ENCODE results near the gene CFL2.

The CFL2 gene

DNA sequence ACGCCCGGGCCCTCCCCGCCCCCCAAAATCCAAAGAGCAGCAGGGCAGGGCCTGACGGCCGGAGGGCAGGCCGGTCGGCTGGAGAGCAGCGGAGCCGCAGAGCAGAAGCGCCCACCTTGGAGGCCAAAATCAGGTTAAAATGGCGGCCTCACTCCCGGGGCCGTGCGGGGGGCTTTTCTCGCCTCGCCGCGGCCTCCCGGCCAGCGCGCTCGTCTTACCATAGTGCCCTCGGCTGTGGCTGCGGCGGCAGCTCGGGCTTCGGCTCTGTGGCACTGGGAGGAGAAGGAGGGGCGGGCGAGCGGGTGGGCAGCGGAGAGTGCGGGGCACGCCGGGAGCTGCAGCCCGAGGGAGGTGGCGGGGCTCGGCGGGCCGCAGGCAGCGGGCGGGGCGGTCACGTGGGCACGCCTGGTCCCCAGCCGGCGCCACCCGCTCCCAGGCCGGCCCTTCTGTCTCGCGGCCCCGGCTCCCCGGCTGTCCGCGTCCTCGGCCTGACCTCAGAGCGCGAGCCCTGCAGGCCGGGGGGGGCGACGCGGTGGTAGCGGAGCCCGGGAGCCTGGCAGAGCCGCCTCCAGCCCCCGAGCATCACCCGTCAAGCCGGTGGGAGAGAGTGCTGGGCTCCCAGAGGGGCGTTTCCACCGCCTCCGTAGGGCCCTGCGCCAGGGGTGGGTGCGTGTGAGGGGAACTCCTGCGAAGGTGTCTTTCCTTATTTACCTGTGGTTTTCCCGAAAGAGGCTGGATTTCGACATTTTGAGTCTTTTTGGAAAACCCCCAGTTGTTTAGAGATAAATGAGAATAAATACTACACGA lies at the start of gene CFL2:
Gene CFL2, minus strand, starts transcription at position 274 of the 807 bp plus-strand sequence. Its CDS starts 53 bp downstream, at position 221.
- peak; percentile 27 for DNase-seq (ENCODE audit: low read depth, low spot score)

DNA sequence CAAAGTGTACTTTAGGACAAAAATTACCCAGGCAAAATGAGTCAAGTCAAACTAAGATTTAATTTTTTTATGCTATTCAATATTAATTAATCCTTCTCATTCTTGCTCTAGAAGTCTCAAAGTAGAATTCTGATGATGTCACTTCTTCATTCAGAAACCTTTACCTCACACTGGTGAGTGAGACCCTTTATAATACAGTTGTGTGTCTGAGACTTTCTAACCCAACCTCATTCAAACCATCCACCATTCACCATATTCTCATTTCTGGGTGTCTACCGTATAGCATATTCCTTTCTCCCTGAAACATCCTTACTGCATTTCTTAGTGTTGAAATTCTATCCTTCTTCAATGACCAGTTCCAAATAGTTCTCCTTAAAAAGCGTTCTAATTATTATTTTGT lies 40.8 kb upstream of the CFL2 start:
- DNase-seq (ENCODE audit: low read depth, low spot score) = no peak
- Histone ChIP-seq H3K4me1 (ENCODE audit: insufficient read depth, insufficient read length) (no peaks in the 10 kb centered on the region), H3K27me3 (ENCODE audit: insufficient read depth, insufficient read length) (no peaks in the 10 kb centered on the region), H3K36me3 (ENCODE audit: insufficient read depth, insufficient read length, low read length) (peaks cover 11% of the 10 kb centered on the region), H3K9me3 (ENCODE audit: insufficient read depth, low read length) (no peaks in the 10 kb centered on the region), H3K9ac (ENCODE audit: insufficient read length, low read depth) (no peak overlapping the region), H3K4me3 (ENCODE audit: insufficient read length, low read depth) (no peak overlapping the region)
- no peak for TF ChIP-seq SUZ12 (IDR thresholded peaks at IDR 0.05; ENCODE audit: extremely low read depth, insufficient read depth, insufficient read length)
- no peak for TF ChIP-seq ZNF274 (IDR thresholded peaks at IDR 0.05; ENCODE audit: low read depth, low read length)
- TF ChIP-seq YY1 (IDR thresholded peaks at IDR 0.05; ENCODE audit: insufficient read depth, insufficient read length) = no peak

More for the DNA sequence above, at the start of gene CFL2:
- TF ChIP-seq SUZ12 (IDR thresholded peaks at IDR 0.05; ENCODE audit: extremely low read depth, insufficient read depth, insufficient read length) = no peak
- TF ChIP-seq ZNF274 (IDR thresholded peaks at IDR 0.05; ENCODE audit: low read depth, low read length) = no peak
- peak; percentile 22 for TF ChIP-seq YY1 (IDR thresholded peaks at IDR 0.05; ENCODE audit: insufficient read depth, insufficient read length)
- Histone ChIP-seq H3K27me3 (ENCODE audit: insufficient read depth, insufficient read length) (peaks cover 16% of the 10 kb centered on the region), H3K9me3 (ENCODE audit: insufficient read depth, low read length) (no peaks in the 10 kb centered on the region), H3K4me1 (ENCODE audit: insufficient read depth, insufficient read length) (no peaks in the 10 kb centered on the region), H3K4me3 (ENCODE audit: insufficient read length, low read depth) (peak within 1 kb of the TSS; percentile 71), H3K9ac (ENCODE audit: insufficient read length, low read depth) (peak within 1 kb of the TSS; percentile 85), H3K36me3 (ENCODE audit: insufficient read depth, insufficient read length, low read length) (peaks cover 28% of the 10 kb centered on the region)

DNA sequence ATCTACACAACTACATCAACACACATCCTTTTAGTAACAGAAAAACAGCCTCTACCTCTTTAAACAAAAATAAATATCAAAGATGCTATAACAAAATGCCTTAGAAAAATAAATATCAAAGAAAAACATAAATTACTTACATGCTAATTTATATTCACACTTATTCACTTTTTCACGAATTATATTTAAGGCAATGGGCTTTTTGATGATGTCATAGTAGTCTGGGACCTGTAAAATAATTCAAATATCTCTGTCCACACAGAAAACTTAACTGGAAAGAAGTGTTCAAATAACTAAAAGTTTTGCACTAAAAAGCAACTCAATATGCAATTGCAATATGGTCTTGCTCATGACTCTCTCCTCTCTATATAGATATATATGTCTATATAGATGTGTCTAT lies 40.3 kb upstream of the CFL2 start:
- Histone ChIP-seq H3K4me1 (ENCODE audit: insufficient read depth, insufficient read length) (no peaks in the 10 kb centered on the region), H3K9me3 (ENCODE audit: insufficient read depth, low read length) (no peaks in the 10 kb centered on the region), H3K4me3 (ENCODE audit: insufficient read length, low read depth) (no peak overlapping the region), H3K27me3 (ENCODE audit: insufficient read depth, insufficient read length) (no peaks in the 10 kb centered on the region), H3K36me3 (ENCODE audit: insufficient read depth, insufficient read length, low read length) (peaks cover 11% of the 10 kb centered on the region), H3K9ac (ENCODE audit: insufficient read length, low read depth) (no peak overlapping the region)
- TF ChIP-seq ZNF274 (IDR thresholded peaks at IDR 0.05; ENCODE audit: low read depth, low read length) (no peak), SUZ12 (IDR thresholded peaks at IDR 0.05; ENCODE audit: extremely low read depth, insufficient read depth, insufficient read length) (no peak), YY1 (IDR thresholded peaks at IDR 0.05; ENCODE audit: insufficient read depth, insufficient read length) (no peak)
- no peak for DNase-seq (ENCODE audit: low read depth, low spot score)

DNA sequence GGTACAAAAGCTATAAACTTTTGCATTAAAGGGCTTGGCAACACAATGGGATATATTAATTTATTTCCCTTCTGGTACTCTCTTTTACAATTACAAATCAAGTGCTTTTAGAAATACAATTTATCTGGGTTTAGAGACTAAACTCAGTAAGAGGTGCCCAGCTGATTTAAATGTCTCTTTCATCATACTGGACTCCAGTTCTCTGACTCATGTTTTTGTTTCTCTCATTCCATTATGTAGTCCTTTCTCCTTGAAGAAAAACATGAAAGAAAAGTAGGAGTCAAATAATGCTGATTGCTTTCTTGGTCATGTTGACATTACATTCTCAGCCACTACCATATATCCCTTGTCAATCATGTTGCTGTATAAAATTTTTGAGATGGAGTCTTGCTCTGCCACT lies 36.3 kb upstream of the CFL2 start:
- DNase-seq (ENCODE audit: low read depth, low spot score) = no peak
- Histone ChIP-seq H3K27me3 (ENCODE audit: insufficient read depth, insufficient read length) (no peaks in the 10 kb centered on the region), H3K4me1 (ENCODE audit: insufficient read depth, insufficient read length) (no peaks in the 10 kb centered on the region), H3K4me3 (ENCODE audit: insufficient read length, low read depth) (no peak overlapping the region), H3K9me3 (ENCODE audit: insufficient read depth, low read length) (no peaks in the 10 kb centered on the region), H3K9ac (ENCODE audit: insufficient read length, low read depth) (no peak overlapping the region), H3K36me3 (ENCODE audit: insufficient read depth, insufficient read length, low read length) (peaks cover 4% of the 10 kb centered on the region)
- TF ChIP-seq SUZ12 (IDR thresholded peaks at IDR 0.05; ENCODE audit: extremely low read depth, insufficient read depth, insufficient read length) (no peak), YY1 (IDR thresholded peaks at IDR 0.05; ENCODE audit: insufficient read depth, insufficient read length) (no peak), ZNF274 (IDR thresholded peaks at IDR 0.05; ENCODE audit: low read depth, low read length) (no peak)

DNA sequence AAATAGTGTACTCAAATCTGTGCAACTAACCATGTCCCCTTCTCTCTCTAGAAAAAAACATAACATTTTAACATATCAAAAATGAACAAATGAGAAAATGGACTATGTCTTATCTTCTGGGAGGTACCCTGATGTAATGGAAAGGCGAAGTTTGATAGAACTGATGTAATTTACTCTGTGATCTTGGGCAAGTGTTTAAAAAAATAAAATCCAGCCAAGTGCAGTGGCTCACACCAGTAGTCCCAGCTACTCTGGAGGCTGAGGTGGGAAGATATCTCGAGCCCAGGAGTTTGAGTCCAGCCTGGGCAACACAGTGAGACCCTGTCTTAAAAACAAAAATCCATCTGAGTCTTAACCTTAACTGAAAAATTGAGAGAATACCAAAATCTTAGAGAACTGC lies 35.8 kb upstream of the CFL2 start:
- TF ChIP-seq ZNF274 (IDR thresholded peaks at IDR 0.05; ENCODE audit: low read depth, low read length) (no peak), SUZ12 (IDR thresholded peaks at IDR 0.05; ENCODE audit: extremely low read depth, insufficient read depth, insufficient read length) (no peak), YY1 (IDR thresholded peaks at IDR 0.05; ENCODE audit: insufficient read depth, insufficient read length) (no peak)
- no peak overlapping the region for H3K4me3 ChIP-seq (ENCODE audit: insufficient read length, low read depth)
- no peaks in the 10 kb centered on the region for H3K27me3 ChIP-seq (ENCODE audit: insufficient read depth, insufficient read length)
- H3K9ac ChIP-seq (ENCODE audit: insufficient read length, low read depth) = no peak overlapping the region
- peaks cover 4% of the 10 kb centered on the region for H3K36me3 ChIP-seq (ENCODE audit: insufficient read depth, insufficient read length, low read length)
- DNase-seq (ENCODE audit: low read depth, low spot score) = no peak
- H3K4me1 ChIP-seq (ENCODE audit: insufficient read depth, insufficient read length) = no peaks in the 10 kb centered on the region
- H3K9me3 ChIP-seq (ENCODE audit: insufficient read depth, low read length) = no peaks in the 10 kb centered on the region

DNA sequence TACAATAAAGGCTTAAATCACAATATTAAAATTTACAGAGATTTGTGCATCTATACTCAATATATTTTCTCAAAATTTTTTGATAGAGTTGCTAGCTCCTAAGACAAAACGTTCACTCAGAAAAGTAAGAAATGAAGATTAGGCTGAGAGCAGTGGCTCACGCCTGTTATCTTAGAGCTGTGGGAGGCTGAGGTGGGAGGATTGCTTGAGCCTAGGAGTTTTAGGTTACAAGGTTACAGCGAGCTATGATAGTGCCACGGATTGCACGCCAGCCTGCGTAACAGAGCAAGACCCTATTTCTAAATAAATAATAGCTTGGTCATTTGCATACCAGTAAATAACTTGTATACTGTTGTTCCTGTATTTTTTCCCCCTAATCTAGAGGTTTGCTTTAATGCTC lies 35.0 kb upstream of the CFL2 start:
- H3K4me1 ChIP-seq (ENCODE audit: insufficient read depth, insufficient read length) = no peaks in the 10 kb centered on the region
- H3K36me3 ChIP-seq (ENCODE audit: insufficient read depth, insufficient read length, low read length) = peaks cover 4% of the 10 kb centered on the region
- H3K4me3 ChIP-seq (ENCODE audit: insufficient read length, low read depth) = no peak overlapping the region
- no peak overlapping the region for H3K9ac ChIP-seq (ENCODE audit: insufficient read length, low read depth)
- H3K27me3 ChIP-seq (ENCODE audit: insufficient read depth, insufficient read length) = no peaks in the 10 kb centered on the region
- TF ChIP-seq ZNF274 (IDR thresholded peaks at IDR 0.05; ENCODE audit: low read depth, low read length) = no peak
- H3K9me3 ChIP-seq (ENCODE audit: insufficient read depth, low read length) = no peaks in the 10 kb centered on the region
- DNase-seq (ENCODE audit: low read depth, low spot score) = no peak

DNA sequence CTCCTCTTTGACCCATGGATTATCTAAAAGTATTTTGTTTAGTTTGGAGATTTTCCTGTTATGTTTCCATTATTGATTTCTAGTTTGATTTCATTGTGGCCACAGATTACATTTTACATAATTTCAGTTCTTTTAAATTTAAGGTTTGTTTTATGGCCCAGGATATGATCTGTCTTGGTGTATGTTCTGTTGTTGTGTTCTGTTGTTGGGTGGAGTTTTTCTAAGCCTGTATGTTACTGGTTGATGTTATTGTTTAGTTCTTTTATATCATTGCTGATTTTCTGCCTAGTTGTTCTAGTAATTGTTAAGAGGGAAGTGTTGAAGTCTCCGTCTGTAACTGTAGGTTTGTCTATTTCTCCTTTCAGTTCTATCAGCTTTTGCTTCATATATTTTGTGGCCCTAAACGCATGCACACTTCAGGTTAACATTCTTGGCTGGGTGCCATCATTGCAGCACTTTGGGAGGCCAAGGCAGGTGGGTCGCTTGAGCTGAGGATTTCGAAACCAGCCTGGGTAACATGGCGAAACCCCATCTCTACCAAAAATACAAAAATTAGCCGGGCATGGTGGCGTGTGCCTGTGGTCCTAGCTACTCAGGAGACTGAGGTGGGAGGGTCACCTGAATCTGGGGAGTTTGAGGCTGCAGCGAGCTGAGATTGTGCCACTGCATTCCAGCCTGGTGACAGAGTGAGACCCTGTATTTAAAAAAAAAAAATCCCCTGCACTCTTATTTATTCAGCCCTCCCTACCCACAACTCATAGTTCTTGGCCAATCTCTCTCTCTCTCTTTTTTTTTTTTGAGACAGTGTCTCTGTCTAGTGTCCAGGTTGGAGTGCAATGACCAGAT lies 28.1 kb upstream of the CFL2 start:
- Histone ChIP-seq H3K27me3 (ENCODE audit: insufficient read depth, insufficient read length) (no peaks in the 10 kb centered on the region), H3K4me1 (ENCODE audit: insufficient read depth, insufficient read length) (no peaks in the 10 kb centered on the region), H3K9me3 (ENCODE audit: insufficient read depth, low read length) (no peaks in the 10 kb centered on the region), H3K9ac (ENCODE audit: insufficient read length, low read depth) (no peak overlapping the region), H3K36me3 (ENCODE audit: insufficient read depth, insufficient read length, low read length) (no peaks in the 10 kb centered on the region), H3K4me3 (ENCODE audit: insufficient read length, low read depth) (no peak overlapping the region)
- no peak for DNase-seq (ENCODE audit: low read depth, low spot score)
- TF ChIP-seq SUZ12 (IDR thresholded peaks at IDR 0.05; ENCODE audit: extremely low read depth, insufficient read depth, insufficient read length) (no peak), ZNF274 (IDR thresholded peaks at IDR 0.05; ENCODE audit: low read depth, low read length) (no peak), YY1 (IDR thresholded peaks at IDR 0.05; ENCODE audit: insufficient read depth, insufficient read length) (no peak)

All from NT2/D1 (cell line).